ENCODE results near the gene THYN1.
"Not testable (repeated sequence)": the region's sequence is repeated elsewhere in the genome, so short reads cannot be mapped to it uniquely, and the experiment has no call there.

DNA sequence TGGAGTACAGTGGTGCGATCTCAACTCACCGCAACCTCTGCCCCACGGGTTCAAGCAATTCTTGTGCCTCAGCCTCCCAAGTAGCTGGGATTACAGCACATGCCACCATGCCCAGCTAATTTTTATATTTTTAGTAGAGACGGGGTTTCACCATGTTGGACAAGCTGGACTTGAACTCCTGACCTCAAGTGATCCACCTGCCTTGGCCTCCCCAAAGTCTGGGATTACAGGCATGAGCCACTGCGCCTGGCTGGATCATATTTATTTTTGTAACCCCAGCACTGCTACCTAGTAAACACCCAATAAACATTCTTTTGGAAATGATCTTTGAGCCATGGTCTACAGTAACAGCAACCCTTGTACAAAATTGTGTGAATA is 2.0 kb upstream of the THYN1 start:
- TF ChIP-seq, protein P1, sequence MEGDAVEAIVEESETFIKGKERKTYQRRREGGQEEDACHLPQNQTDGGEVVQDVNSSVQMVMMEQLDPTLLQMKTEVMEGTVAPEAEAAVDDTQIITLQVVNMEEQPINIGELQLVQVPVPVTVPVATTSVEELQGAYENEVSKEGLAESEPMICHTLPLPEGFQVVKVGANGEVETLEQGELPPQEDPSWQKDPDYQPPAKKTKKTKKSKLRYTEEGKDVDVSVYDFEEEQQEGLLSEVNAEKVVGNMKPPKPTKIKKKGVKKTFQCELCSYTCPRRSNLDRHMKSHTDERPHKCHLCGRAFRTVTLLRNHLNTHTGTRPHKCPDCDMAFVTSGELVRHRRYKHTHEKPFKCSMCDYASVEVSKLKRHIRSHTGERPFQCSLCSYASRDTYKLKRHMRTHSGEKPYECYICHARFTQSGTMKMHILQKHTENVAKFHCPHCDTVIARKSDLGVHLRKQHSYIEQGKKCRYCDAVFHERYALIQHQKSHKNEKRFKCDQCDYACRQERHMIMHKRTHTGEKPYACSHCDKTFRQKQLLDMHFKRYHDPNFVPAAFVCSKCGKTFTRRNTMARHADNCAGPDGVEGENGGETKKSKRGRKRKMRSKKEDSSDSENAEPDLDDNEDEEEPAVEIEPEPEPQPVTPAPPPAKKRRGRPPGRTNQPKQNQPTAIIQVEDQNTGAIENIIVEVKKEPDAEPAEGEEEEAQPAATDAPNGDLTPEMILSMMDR (IDR thresholded peaks at IDR 0.05), result not testable (repeated sequence)
- not testable (repeated sequence) for TF ChIP-seq POLR2A (IDR thresholded peaks at IDR 0.05)

Data from testis (tissue), 2 donors.